GM18951 (cell line): ENCODE measurements around the gene SUMF1.

Experiments
- POLR2A ChIP-seq: IDR thresholded peaks from 4 replicates; pipeline ENCODE4 v1.6.1; 2011; ENCODE audit warnings: mild to moderate bottlenecking; ENCODE audit not compliant: insufficient read length, insufficient read depth; ENCODE audit errors: extremely low read depth
- in situ Hi-C: fragments of 300-500 bp; cut with MboI; formaldehyde crosslinking; loops from one replicate; pipeline ENCODE4 v1.12.0; 2022; ENCODE audit warnings: low sequenced_read_pairs, mixed read lengths, inconsistent platforms; ENCODE audit not compliant: unreplicated experiment

SUMF1 gene

GRCh38 chr3:4395448-4395847, 71.6 kb downstream of the SUMF1 start:
- TF ChIP-seq POLR2A: no peak
- in situ Hi-C loops: no loop called here

DNA sequence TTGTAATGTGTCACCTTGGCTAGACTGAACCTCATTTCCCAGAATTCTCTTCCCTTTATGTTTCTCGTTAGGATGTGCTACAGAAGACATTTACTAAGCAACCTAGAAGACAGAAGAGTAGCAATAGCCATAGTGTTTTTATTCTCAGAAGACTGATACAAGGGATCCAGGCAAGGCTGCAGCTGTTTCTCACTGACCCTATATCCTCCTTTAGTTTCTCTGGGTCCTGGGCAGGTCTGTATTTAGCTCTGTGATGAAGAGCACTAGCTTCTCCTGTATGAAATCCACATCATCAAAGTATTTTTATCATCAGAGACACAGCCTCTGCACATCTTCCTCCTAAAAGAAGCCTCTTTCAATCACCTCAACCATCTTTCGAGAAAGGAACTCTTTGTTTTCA, 72.5 kb downstream of the SUMF1 start:
- TF ChIP-seq POLR2A: no peak
- in situ Hi-C loops: no loop called here

DNA sequence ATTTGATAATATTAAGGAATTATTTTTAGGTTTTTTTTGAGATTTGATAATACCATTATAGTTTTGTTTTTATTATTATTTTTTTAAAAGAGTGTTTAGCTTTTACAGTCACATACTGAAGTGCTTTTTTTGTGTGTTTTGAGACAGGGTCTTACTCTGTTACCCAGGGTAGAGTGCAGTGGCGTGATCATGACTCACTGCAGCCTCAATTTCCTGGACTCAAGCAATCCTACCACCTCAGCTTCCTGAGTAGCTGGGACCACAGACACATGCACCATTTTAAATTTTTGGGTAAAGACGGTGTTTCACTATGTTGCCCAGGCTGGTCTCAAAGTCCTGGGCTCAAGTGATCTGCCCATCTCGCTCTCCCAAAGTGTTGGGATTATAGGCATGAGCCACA, 73.0 kb downstream of the SUMF1 start:
- TF ChIP-seq POLR2A: no peak
- in situ Hi-C loops: no loop called here

GRCh38 chr3:4392992-4393391, 74.1 kb downstream of the SUMF1 start:
- no peak for TF ChIP-seq POLR2A
- in situ Hi-C loops: no loop called here

- in situ Hi-C loops: no loop called here
- TF ChIP-seq POLR2A: no peak
Measured at GRCh38 chr3:4387210-4388204, 79.6 kb downstream of the SUMF1 start.

DNA sequence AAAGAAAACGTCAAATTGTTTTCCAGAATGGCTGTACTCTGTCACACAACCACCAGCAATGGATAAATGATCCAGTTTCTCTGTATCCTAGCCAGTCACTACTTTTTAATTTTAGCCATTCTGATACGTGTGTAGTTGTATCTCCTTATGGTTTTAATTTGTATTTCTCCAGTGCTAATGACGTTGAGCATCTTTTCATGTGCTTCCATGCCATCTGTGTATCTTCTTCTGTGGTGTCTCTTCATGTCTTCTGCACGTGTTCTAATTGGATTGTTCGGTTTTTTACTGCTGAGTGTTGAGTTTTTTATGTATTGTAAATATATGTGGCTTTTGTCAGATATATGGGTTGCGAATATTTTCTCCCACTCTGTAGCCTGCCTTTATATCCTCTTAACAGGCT, 81.9 kb downstream of the SUMF1 start:
- in situ Hi-C loops: no loop called here
- no peak for TF ChIP-seq POLR2A

- in situ Hi-C loops: no loop called here
- TF ChIP-seq POLR2A: no peak
Measured at GRCh38 chr3:4380013-4380412, 87.1 kb downstream of the SUMF1 start.

DNA sequence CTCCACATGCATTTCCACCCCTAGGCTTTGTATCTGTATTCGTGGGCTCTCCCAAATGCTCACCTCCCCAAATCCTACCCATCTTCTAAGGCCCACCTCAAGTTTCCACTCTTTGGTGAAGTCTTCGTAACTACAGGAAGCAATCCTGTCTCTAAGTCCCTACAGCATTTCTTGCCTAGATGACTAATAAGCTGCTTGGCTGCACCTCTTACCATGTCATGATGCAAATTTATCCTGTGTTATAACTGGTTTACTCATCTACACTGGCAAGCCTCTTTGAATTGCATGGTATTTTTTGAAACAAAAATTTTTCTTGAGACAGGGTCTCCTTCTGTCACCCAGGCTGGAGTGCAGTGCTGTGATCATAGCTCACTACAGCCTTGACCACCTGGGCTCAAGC, 90.6 kb downstream of the SUMF1 start:
- no peak for TF ChIP-seq POLR2A
- in situ Hi-C loops: no loop called here

GRCh38 chr3:4375911-4376310, 91.2 kb downstream of the SUMF1 start:
- no peak for TF ChIP-seq POLR2A
- in situ Hi-C loops: no loop called here

GRCh38 chr3:4373669-4374068, 93.4 kb downstream of the SUMF1 start:
- TF ChIP-seq POLR2A: no peak
- in situ Hi-C loops: no loop called here

- no peak for TF ChIP-seq POLR2A
- in situ Hi-C loops: no loop called here
Measured at GRCh38 chr3:4362523-4362922, 104.5 kb downstream of the SUMF1 start.

DNA sequence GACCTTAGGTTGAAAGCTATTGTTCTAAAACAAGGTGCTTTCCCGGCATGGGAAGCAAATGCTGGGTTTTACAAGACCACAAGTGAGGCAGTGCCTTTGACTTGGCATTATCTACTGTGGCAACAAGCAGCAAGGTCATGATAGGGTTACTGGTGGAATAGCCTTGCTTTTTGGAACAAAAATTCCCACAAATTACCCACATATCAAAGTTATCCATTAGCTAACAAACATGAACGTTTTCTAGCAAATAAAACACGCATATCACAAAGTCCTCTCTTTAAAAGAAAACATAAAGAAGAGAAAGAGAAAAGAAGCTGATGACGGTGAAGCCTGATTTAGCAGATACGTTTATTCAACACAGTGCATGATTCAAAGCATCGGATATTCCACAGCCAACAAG, 106.3 kb downstream of the SUMF1 start:
- in situ Hi-C loops: no loop called here
- TF ChIP-seq POLR2A: no peak

- no peak for TF ChIP-seq POLR2A
- in situ Hi-C loops: loop anchor here (10.0 kb wide), 1 partner anchor 285 kb away; no protein-coding TSS in a partner anchor
Measured at GRCh38 chr3:4359805-4360502, 107.1 kb downstream of the SUMF1 start.

DNA sequence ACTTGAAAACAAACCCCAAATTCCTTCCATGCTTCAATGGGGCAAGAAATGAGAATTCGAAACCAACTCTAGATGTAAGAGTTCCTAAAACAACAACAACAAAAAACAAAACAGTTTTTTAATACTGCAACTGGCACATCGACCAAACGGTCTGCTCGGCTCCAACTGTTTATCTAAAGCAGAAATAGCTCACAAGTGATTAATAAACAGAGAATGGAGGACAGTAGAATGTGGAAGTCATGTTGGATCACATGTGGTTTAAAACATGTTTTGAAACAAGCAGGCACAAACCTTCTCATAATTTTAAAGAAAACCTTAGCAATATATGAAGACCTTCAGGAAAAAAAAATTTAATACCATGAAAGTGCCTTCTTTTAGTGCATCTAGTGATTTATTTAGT, 108.8 kb downstream of the SUMF1 start:
- TF ChIP-seq POLR2A: no peak
- in situ Hi-C loops: loop anchor here (10.0 kb wide), 1 partner anchor 287 kb away; no protein-coding TSS in a partner anchor
